Sigmoid colon (tissue), 4 donors: ENCODE measurements around the gene RPS6KA1.

Source experiments
- POLR2A ChIP-seq, 2 donors: fragments of 450-650 bp; IDR thresholded peaks; one replicate each; pipeline ENCODE4 v1.6.1; 2016; ENCODE audit warnings: antibody characterized with exemption in 2 of 2, mild to moderate bottlenecking in 2 of 2, moderate library complexity in 2 of 2
- POLR2AphosphoS5 ChIP-seq, 4 donors: sonication (generic); formaldehyde crosslinking; IDR thresholded peaks; one replicate each; pipeline ENCODE4 v1.6.1; 2017; ENCODE audit warnings: antibody characterized with exemption in 4 of 4
- TF ChIP-seq, protein P1 (sequence below), 4 experiments: fragments of 450-650 bp in 3 of 4; fragments of 200-600 bp in 1 of 4; IDR thresholded peaks; one replicate each; pipeline ENCODE4 v1.5.1; 2016 to 2019; ENCODE audit warnings: antibody characterized with exemption in 4 of 4, mild to moderate bottlenecking in 3 of 4, moderate library complexity in 2 of 4

DNA sequence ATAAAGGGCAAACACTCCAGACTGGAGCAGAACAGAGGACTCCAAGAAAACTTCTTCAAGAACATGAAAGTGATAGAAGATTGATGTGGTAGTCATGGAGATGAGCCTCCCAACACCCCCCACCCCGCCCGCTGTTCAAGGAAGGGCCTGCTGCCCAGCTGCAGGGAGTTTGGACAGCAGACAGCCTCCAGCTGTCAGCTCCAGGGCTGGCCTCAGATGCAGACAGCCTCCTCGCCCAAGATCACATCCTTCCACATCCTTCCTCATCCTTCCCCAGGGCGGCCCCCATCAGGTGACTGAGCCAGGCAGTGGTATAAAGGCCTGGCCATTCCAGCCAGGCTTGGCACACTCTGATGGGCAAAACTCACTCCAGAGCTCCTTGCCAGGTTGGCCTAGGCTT, 32.7 kb upstream of the RPS6KA1 start:
- TF ChIP-seq, protein P1, sequence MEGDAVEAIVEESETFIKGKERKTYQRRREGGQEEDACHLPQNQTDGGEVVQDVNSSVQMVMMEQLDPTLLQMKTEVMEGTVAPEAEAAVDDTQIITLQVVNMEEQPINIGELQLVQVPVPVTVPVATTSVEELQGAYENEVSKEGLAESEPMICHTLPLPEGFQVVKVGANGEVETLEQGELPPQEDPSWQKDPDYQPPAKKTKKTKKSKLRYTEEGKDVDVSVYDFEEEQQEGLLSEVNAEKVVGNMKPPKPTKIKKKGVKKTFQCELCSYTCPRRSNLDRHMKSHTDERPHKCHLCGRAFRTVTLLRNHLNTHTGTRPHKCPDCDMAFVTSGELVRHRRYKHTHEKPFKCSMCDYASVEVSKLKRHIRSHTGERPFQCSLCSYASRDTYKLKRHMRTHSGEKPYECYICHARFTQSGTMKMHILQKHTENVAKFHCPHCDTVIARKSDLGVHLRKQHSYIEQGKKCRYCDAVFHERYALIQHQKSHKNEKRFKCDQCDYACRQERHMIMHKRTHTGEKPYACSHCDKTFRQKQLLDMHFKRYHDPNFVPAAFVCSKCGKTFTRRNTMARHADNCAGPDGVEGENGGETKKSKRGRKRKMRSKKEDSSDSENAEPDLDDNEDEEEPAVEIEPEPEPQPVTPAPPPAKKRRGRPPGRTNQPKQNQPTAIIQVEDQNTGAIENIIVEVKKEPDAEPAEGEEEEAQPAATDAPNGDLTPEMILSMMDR (IDR thresholded peaks at IDR 0.05) = no peak
- TF ChIP-seq POLR2A (IDR thresholded peaks at IDR 0.05) (no peak), POLR2AphosphoS5 (IDR thresholded peaks at IDR 0.05) (no peak)
